ENCODE results near the gene BTN1A1.

DNA sequence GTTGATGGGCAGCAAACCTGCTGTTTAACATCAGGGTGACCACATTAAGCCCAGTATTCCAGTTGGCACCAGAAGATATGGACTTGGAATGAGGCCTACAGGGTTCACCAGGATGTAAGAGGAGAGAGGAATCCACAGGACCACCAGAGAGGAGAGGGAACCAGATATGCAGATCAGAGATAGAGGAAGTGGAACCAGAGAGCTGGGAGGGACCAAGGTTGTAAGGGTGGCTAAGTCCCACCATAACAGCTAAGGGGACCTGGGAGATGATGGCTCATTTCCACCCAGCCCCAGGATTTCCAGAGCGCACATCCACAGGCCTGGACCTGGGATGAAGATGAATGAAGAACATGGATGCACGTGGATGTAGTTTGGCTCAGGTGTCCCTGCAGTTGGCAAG lies 31.3 kb upstream of the BTN1A1 start:
- TF ChIP-seq TAF1 (IDR thresholded peaks at IDR 0.05; ENCODE audit: borderline replicate concordance, low read depth, low read length) (no peak), POLR2AphosphoS5 (IDR thresholded peaks at IDR 0.05; ENCODE audit: low read depth, low read length) (0 out of 2 replicates have a peak, but pooled peaks have one; percentile 31), POLR2A (IDR thresholded peaks at IDR 0.05; ENCODE audit: low read depth, low read length) (no peak)

Measured in GM12892 (cell line).